Karpas-422 (cell line): ENCODE data around the gene CHST11. TPM values are rescaled to one million over a fixed set of nuclear protein-coding genes. Genes with fewer than 3 reads are reported as not detected.

Experiments used
- DNase-seq: peaks from one replicate; pipeline ENCODE4 v3.0.0-alpha.2; 2015
- H2AFZ ChIP-seq: fragments of 200-600 bp; sonication (generic); 2 replicates; pipeline ENCODE4 v1.6.1; 2014; ENCODE audit warnings: antibody characterized with exemption, low read length, mixed read lengths
- H3K27ac ChIP-seq: fragments of 200-600 bp; sonication (generic); 2 replicates; pipeline ENCODE4 v1.5.1; 2014; ENCODE audit warnings: mild to moderate bottlenecking, low read length, moderate library complexity
- H3K27me3 ChIP-seq: fragments of 200-600 bp; sonication (generic); 2 replicates; pipeline ENCODE4 v1.6.1; 2014; ENCODE audit warnings: low read length, mixed read lengths
- H3K36me3 ChIP-seq: fragments of 200-600 bp; sonication (generic); 2 replicates; pipeline ENCODE4 v1.6.1; 2014; ENCODE audit warnings: low read length, mixed read lengths; ENCODE audit not compliant: insufficient read depth
- H3K4me1 ChIP-seq: fragments of 200-600 bp; sonication (generic); 2 replicates; pipeline ENCODE4 v1.6.1; 2014; ENCODE audit warnings: mild to moderate bottlenecking, low read length, mixed read lengths
- H3K4me2 ChIP-seq: fragments of 200-600 bp; sonication (generic); 2 replicates; pipeline ENCODE4 v1.6.1; 2014; ENCODE audit warnings: low read length, low read depth, mild to moderate bottlenecking; ENCODE audit not compliant: poor library complexity, severe bottlenecking
- H3K4me3 ChIP-seq: fragments of 200-600 bp; sonication (generic); 2 replicates; pipeline ENCODE4 v1.5.1; 2014; ENCODE audit warnings: mild to moderate bottlenecking, antibody characterized with exemption, low read length, mixed read lengths
- H3K79me2 ChIP-seq: fragments of 200-600 bp; sonication (generic); 2 replicates; pipeline ENCODE4 v1.6.1; 2014; ENCODE audit warnings: mild to moderate bottlenecking, low read length, mixed read lengths
- H3K9ac ChIP-seq: fragments of 200-600 bp; sonication (generic); 2 replicates; pipeline ENCODE4 v1.6.0; 2014; ENCODE audit warnings: low read length
- H3K9me2 ChIP-seq: fragments of 200-600 bp; sonication (generic), shearing (Covaris generic); replicated peaks from 2 replicates; pipeline ENCODE4 v1.6.0; 2014; ENCODE audit warnings: mild to moderate bottlenecking, low read length, moderate library complexity; ENCODE audit not compliant: insufficient read depth
- H3K9me3 ChIP-seq: fragments of 300-700, 200-600 bp; sonication (generic); 2 replicates; pipeline ENCODE4 v1.6.1; 2014; ENCODE audit warnings: low read length, mixed read lengths
- H4K20me1 ChIP-seq: fragments of 200-600 bp; sonication (generic); 2 replicates; pipeline ENCODE4 v1.6.1; 2014; ENCODE audit warnings: mild to moderate bottlenecking, antibody characterized with exemption, low read length, low read depth; ENCODE audit not compliant: insufficient read depth
- total RNA-seq: library from RNA; depleted of rRNA; stranded (reverse); fragments of >200 nt; shearing (Covaris generic); gene quantifications from 2 replicates; pipeline ENCODE4 v1.2.3, GENCODE V29; 2014; ENCODE audit warnings: low replicate concordance

CHST11 gene
- total RNA-seq, 1 experiment from 2014 or later: not detected

DNA sequence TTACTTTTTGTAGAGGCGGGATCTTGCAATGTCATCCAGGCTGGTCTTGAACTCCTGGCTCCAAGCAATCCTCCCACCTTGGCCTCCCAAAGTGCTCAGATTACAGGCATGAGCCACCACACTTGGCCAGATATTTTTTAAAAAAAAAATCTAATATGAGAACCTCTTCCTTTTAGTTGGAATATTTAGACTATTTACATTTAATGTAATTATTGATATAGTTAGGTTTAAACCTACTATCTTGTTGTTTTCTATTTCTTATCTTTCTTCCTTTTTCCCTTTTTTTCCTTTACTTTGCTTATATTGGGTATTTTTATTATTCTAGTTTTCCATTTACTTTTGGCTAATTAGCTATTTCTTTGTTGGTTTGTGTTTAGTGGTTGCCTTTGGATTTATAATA is 315.6 kb downstream of the CHST11 start:
- Histone ChIP-seq H2AFZ (no peak overlapping the region), H3K4me1 (no peaks in the 10 kb centered on the region), H3K36me3 (no peaks in the 10 kb centered on the region), H3K9ac (no peak overlapping the region), H3K79me2 (no peaks in the 10 kb centered on the region), H3K27me3 (no peaks in the 10 kb centered on the region), H3K4me2 (no peak overlapping the region), H4K20me1 (no peaks in the 10 kb centered on the region), H3K9me2 (no peaks in the 10 kb centered on the region), H3K9me3 (peaks cover 3% of the 10 kb centered on the region; the same call in 1 of the 2 replicates), H3K4me3 (no peak overlapping the region), H3K27ac (no peak overlapping the region)
- no peak for DNase-seq

DNA sequence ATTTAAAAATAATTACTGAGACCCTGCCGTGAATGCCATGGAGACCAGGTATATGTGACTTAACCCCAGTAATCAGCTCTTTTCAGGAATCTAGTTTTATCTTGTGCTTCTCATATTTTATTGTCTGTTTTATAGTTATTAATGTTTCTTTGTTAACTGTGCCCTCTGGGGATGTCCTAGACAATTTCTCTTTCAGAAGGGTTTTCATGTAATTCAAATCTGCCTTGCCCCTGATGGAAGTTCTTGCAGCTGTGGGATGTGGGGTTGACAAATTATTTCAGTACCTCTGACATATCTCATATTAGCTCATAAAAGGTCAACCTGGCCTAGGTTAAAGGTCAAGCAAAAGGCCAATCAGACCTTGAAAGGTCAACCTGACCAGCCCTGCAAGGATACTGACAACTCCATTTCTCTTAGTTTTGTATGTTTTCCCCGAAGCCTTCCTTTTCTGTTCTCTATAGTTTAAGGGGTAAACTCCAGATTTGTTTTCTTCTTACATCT is 319.0 kb downstream of the CHST11 start:
- Histone ChIP-seq H3K79me2 (no peaks in the 10 kb centered on the region), H3K4me3 (no peak overlapping the region), H4K20me1 (no peaks in the 10 kb centered on the region), H3K4me1 (no peaks in the 10 kb centered on the region), H2AFZ (no peak overlapping the region), H3K27me3 (no peaks in the 10 kb centered on the region), H3K9ac (no peak overlapping the region), H3K36me3 (no peaks in the 10 kb centered on the region), H3K9me3 (peaks cover 3% of the 10 kb centered on the region; the same call in 1 of the 2 replicates), H3K9me2 (no peaks in the 10 kb centered on the region), H3K27ac (no peak overlapping the region), H3K4me2 (no peak overlapping the region)
- no peak for DNase-seq

DNA sequence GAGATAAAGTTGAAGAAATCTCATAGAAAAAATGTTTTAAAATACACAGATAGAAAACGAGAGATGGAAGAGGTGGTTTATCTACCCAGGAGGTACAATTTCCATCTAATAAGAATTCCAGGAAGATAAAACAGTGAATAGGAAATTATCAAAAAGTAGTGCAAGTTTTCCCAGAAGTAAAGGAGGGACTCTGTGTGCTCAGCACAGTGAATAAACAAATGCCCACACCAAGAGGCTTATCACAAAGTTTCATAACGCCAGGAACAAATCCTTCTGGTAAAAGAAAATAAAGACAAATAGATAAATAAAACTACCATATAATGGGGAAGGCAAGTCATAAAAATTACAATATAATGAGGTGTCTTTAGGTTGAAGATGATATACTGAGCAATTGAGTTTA is 322.4 kb downstream of the CHST11 start:
- Histone ChIP-seq H3K27ac (no peak overlapping the region), H3K9me3 (no peaks in the 10 kb centered on the region)
- no peak for DNase-seq

DNA sequence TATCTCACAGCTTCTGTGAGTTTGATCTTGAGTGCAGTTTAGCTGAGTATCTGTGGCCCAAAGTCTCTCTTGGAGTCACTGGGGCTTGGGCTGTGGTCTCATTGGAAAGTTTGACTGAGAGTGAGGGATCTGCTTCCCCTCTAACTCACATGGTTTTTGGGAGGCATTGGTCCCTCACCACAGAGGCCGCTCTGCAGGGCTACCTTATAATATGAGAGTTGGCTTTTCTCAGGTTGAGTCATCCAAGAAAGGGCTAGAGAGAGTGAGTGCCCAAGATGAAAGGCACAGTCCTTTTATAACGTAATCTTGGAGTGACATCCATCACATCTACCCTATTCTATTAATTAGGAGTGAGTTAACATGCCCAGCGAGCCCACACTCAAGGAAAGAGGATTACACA is 325.5 kb downstream of the CHST11 start:
- Histone ChIP-seq H3K4me1 (no peaks in the 10 kb centered on the region), H2AFZ (no peak overlapping the region), H3K4me3 (no peak overlapping the region), H3K27ac (no peak overlapping the region), H3K4me2 (no peak overlapping the region), H3K36me3 (no peaks in the 10 kb centered on the region), H3K9ac (no peak overlapping the region), H3K9me3 (no peaks in the 10 kb centered on the region), H3K79me2 (no peaks in the 10 kb centered on the region), H3K27me3 (no peaks in the 10 kb centered on the region), H3K9me2 (no peaks in the 10 kb centered on the region), H4K20me1 (no peaks in the 10 kb centered on the region)
- no peak for DNase-seq

More for the DNA sequence above, 322.4 kb downstream of the CHST11 start:
- Histone ChIP-seq H3K4me1 (no peaks in the 10 kb centered on the region), H3K27me3 (no peaks in the 10 kb centered on the region), H4K20me1 (no peaks in the 10 kb centered on the region), H3K4me2 (no peak overlapping the region), H3K9ac (no peak overlapping the region), H3K9me2 (no peaks in the 10 kb centered on the region), H3K4me3 (no peak overlapping the region), H3K36me3 (no peaks in the 10 kb centered on the region), H3K79me2 (no peaks in the 10 kb centered on the region), H2AFZ (no peak overlapping the region)

DNA sequence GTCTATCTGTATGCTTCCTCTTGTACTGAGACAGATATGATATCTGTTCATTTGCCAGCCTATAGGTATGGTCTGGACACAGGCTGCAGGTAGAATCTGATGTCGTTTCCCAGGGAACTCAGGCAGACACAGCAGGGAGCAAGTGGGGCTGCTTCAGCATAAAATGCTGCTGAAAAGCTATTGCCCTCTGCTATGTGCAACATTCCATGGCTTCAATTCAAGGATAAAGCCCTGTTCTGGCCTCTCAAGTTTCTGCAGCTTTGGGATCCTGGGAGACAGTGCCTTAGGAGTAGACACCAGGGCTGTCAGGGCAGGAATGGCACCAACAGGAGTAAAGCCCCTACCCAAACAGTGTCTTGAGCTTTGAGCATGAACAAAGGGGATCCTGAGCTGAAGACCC is 327.8 kb downstream of the CHST11 start:
- no peak overlapping the region for H3K9ac ChIP-seq
- H3K79me2 ChIP-seq: no peaks in the 10 kb centered on the region
- no peak for DNase-seq
- H3K36me3 ChIP-seq: no peaks in the 10 kb centered on the region
- no peak overlapping the region for H2AFZ ChIP-seq
- H3K9me2 ChIP-seq: no peaks in the 10 kb centered on the region
- H3K27me3 ChIP-seq: no peaks in the 10 kb centered on the region
- H3K4me2 ChIP-seq: no peak overlapping the region
- H3K27ac ChIP-seq: no peak overlapping the region
- no peak overlapping the region for H3K4me3 ChIP-seq
- H4K20me1 ChIP-seq: no peaks in the 10 kb centered on the region
- H3K4me1 ChIP-seq: no peaks in the 10 kb centered on the region
- no peaks in the 10 kb centered on the region for H3K9me3 ChIP-seq

DNA sequence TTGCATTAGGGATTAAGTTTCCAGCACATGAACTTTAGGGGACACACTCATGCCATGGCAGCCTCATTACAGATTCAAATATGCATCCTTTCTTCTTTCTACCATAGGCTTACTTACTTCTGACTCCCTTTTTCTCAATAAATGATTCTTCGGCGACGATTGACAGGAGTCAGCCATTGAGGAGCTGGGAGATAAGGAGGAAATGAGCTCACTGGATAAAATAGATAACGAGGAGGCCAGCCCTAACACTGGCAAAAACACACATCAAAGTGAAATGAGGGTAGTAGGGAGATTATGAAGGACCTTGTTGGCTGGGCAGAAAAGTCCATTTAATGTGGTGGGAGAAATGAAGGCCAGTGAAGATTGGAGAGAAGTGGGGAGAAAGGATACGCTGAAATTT is 329.1 kb downstream of the CHST11 start:
- Histone ChIP-seq H3K9me3 (no peaks in the 10 kb centered on the region), H2AFZ (no peak overlapping the region), H3K4me1 (0 out of 2 replicates have a peak, but pooled peaks cover 4% of the 10 kb centered on the region), H3K36me3 (no peaks in the 10 kb centered on the region), H3K79me2 (no peaks in the 10 kb centered on the region), H3K4me2 (no peak overlapping the region), H3K9ac (no peak overlapping the region), H3K4me3 (no peak overlapping the region), H4K20me1 (no peaks in the 10 kb centered on the region), H3K9me2 (no peaks in the 10 kb centered on the region), H3K27me3 (no peaks in the 10 kb centered on the region), H3K27ac (no peak overlapping the region)
- no peak for DNase-seq

DNA sequence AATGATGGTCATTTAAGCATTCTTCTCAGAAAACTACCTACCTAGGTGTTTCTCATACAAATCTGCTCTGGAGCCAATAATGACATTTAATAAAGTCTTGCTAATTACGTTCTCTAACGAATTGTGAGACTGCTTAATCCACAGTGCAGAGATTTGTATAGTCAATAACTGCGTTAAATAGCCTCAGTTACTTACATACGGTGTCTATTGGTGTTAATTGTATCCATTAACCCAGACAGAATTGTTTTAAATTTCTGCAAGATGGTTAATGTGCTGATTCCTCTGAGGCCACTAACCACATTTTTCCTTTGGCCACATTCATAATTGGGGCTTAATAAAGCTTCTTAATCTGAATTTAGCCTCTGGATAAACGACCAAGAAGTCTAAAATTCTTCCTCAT is 329.6 kb downstream of the CHST11 start:
- H3K27me3 ChIP-seq: no peaks in the 10 kb centered on the region
- H3K9me3 ChIP-seq: no peaks in the 10 kb centered on the region
- DNase-seq: no peak
- H3K36me3 ChIP-seq: no peaks in the 10 kb centered on the region
- 0 out of 2 replicates have a peak, but pooled peaks cover 4% of the 10 kb centered on the region for H3K4me1 ChIP-seq
- H3K4me3 ChIP-seq: no peak overlapping the region
- H3K9ac ChIP-seq: no peak overlapping the region
- H2AFZ ChIP-seq: no peak overlapping the region
- no peaks in the 10 kb centered on the region for H4K20me1 ChIP-seq
- H3K79me2 ChIP-seq: no peaks in the 10 kb centered on the region
- H3K27ac ChIP-seq: no peak overlapping the region
- no peak overlapping the region for H3K4me2 ChIP-seq
- H3K9me2 ChIP-seq: no peaks in the 10 kb centered on the region

DNA sequence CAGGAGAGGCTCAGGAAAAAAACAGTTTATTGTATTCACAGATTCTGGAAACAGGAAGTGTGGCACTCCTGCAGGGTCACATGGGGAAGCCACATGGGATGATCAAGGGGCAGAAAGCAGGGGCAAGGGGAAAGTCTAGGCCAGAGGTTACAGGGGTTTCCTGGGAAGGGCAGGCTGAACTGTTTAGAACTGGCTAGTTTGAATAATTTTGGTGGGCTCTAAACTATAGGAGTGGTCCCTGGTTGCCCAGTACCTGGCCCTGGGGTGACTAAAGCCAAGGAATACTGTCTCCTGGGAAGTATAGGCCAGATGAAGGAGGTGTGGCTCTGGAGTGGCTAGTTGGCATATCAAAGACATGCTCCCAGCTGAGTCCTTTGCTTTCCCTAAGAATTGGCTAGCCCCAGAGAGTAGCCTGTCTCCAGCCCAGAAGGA is 332.1 kb downstream of the CHST11 start:
- H3K4me2 ChIP-seq: no peak overlapping the region
- DNase-seq: no peak
- no peaks in the 10 kb centered on the region for H3K36me3 ChIP-seq
- no peak overlapping the region for H3K4me3 ChIP-seq
- no peaks in the 10 kb centered on the region for H3K9me2 ChIP-seq
- H3K79me2 ChIP-seq: no peaks in the 10 kb centered on the region
- H3K27me3 ChIP-seq: no peaks in the 10 kb centered on the region
- no peak overlapping the region for H3K9ac ChIP-seq
- H3K27ac ChIP-seq: no peak overlapping the region
- no peak overlapping the region for H2AFZ ChIP-seq
- no peaks in the 10 kb centered on the region for H4K20me1 ChIP-seq
- 0 out of 2 replicates have a peak, but pooled peaks cover 4% of the 10 kb centered on the region for H3K4me1 ChIP-seq
- H3K9me3 ChIP-seq: no peaks in the 10 kb centered on the region
